HG03196 (cell line): ENCODE measurements around the gene GPR35.

Source experiments
- ATAC-seq: cut with Tn5 transposase; IDR thresholded peaks from one replicate; pipeline ENCODE4 v1.9.1; 2021; ENCODE audit not compliant: unreplicated experiment

The GPR35 gene

DNA sequence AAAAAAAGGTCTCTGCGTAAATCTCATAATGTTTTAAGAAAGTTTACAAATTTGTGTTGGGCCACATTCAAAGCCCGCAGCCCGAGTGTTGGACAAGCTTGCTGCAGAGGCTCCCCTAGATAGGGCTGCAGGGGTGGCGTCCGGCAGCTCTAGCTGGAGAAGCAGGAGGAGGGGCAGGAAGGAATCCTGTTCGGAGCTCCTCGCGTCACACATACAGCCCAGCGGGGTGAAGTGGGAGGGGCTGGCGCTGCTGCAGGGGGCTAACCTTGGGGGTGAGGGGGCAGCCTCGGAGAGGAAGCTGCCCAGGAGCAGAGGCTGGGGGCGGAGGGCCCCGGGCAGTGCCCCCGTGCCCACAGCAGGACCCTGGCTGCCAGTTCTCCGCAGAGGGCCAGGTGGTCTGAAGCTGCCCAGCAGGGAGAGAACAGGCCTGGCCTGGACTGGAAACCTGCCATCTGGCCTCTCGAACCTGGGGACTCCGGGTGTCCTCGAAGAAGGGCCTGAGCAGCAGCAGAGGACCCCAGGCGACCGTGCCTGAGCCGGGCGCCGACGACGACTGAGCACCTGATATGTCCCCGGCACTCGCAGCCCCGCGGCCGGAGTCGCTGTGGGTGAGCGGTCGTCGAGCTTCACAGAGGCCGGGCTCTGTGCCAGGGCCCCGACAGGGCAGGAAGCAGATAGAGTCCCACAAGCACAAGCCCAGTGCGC is 2.6 kb upstream of the GPR35 start:
- no peak for ATAC-seq

DNA sequence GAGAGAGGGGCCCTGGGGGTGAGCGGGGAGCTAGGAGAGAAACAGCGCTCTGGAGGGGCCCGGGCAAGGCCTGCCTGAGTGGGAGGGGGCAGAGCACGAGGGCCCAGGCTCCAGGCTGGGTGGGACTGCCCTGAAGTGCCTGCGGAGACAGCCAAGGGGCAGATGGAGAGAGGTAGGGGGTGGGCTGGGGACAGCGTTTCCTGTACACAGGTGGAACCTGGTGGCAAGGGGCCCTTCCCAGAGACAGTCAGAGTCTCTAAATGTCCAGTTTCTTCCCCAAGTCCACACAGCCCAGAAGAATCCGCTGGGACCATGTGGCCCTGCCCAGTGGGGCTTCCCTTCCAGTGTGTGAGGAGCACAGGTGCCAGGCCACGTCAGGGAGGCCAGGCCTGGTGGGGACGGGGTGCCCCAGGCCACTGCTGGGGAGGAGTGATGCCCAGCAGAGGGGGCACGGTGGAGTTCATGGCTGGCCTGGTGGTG is 1.7 kb upstream of the GPR35 start:
- ATAC-seq = no peak

DNA sequence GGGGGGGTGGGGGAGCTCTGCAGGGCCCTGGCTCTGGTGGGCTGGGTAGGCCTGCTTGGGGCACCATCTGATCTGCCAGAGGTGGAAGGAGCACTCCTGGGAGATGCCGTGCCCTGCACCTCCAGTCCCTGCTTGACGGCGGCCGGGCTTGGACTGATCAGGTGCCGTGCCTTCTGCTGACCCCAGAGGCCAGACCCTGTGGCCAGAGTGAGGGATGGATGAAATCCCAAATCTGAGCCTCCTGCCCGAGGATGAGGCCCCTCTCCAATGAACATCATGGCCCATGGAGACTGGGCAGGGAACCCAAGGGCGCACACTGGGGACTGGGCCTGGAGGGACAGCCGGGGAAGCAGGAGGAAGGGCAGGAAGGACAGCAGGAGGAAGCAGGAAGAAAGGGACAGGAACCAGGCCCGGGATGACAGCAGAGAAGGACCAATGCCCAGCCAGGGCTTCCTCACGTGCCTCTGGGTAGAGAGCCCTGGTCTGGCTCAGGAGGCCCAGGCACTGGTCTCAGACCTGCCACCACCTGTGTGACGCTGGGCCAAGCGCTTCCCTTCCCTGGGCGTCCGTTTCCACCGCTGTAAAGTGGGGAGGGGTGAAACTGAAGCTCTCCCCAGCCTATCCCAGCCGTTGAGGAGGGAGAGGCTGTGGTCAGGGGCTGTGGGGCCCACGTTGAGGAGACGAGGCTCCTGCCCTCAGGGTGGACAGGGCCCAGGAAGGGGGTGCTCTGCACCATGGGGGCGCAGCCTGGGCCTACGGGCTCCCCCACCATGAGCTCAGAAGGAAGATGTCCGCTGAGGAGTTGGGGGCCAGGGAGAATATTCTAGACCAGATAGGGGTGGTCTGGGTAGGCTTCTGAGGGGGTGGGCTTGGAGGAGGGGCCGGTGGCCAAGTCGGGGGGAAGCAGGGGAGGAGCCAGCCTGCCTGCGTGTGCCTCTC is 1.0 kb upstream of the GPR35 start:
- no peak for ATAC-seq

DNA sequence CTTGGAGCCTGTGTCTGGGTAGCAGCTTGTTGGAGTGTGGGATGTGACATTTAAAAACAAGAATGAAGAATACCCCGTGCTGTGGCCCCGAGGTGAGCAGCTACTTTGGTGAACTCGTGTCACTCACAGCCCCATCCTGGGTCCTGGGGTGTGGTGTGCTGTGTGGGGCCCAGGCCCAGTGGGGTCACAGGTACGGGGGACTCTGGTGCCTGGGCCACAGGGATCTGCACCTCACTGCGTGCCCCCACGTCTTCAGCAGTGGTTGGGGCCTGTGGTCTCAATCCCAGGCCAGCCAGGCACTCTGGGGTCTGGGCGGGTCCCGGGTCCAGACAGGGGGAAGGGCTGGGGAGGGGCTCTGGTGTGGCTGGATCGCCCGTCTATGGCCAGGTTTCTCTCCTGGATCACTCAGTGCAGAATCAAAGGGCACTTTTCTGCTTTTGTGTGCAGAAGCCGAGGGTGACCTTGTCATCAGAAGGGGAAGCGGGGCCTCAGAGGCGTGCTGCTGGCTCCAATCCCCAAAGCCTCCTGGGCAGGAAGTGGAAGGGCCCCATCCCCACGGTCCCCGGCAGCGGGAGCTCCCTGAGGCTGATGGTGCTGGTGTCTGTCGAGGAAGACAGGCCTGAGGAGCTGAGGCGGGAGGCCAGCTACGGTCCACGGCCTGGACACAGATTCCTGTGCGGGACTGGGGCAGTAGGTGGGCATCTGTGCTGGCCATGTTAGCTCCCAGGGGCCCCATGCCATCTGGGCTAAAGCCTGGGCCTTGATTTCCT is 1.4 kb downstream of the GPR35 start:
- ATAC-seq = no peak

DNA sequence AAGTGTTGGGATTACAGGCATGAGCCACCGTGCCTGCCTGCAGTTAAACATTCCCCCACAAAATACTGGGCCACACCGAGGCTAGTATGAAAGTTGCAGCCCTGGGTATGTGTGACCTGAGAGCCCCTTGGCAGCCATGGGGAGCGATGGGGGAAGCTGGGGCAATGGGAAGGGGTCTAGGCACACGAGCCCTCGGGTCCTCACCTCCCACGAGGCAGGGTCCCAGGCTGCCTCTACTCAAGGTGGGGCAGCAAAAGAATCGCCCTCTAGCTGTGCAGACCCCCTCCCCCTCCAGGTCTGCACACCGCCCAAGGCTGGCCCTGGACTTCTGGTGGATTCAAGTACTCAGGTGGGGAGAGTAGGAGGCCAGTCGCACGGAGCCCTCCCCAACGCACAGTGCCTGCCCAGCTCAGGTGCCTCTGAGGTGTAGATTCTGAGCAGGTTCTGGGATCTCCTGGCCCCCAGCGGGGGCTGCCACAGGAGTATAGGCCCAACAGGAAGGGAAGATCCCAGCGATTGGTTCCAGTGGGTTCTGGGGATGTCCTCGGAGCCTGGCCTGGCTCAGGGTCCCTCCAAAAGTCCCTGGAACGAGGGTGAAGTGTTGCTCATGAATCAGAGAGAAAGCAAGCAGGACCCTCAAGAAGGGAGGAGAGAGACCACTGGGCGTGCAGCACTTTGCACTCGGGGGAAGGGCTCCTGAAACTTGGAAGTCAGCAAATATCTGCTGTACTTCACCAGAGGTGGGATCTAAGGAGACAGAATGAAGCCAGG is 2.6 kb downstream of the GPR35 start:
- no peak for ATAC-seq

DNA sequence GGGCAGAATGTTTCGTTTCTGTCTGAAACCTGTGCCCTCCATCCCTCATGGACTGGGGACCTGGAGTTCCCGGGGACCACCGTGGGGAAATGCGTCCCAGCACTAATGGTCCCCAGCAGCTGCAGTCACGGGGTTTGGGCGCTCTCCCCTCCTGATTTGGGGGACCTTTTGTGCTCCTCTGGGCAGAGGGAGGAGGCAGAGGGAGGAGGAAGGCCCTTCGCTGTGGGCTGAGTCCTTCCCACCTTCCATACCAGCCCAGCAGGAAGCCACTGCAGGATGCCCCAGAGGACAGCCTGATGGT is 3.2 kb downstream of the GPR35 start:
- no peak for ATAC-seq

DNA sequence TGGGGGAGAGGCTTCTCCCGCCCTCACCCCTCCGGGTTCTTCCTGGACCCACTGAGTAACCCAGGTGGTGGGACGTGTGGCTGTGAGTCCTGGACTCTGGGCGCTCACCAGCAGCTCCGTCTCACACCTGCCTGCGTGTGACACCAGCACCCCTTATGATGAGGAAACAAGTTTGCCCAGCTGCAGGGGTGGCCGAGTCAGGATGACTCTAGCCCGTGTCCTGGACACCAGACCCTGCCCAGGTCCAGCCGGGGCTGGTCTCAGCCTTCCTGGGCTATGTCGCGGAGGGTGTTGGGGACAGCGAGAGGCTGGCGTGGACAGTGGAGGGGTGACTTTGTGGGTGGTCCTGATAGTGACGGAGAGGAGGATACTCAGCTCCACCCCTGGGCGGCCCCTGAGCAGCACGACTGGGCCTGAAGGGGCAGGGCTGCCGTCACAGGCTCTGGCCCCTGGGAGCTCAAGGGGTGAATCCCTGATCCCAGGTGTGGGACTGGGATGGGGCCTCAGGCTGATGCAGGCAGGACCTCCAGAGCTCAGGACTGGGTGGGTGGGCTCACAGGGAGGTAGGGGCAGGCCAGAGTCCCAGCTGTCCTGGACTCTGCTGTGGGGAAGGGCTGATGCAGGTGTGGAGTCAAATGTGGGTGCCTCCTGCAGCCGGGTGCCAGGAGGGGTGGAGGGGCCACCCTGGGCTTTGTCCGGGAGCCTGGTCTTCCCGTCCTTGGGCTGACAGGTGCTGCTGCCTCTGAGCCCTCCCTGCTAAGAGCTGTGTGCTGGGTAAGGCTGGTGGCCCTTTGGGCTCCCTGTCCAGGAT is 3.7 kb downstream of the GPR35 start:
- ATAC-seq = no peak

DNA sequence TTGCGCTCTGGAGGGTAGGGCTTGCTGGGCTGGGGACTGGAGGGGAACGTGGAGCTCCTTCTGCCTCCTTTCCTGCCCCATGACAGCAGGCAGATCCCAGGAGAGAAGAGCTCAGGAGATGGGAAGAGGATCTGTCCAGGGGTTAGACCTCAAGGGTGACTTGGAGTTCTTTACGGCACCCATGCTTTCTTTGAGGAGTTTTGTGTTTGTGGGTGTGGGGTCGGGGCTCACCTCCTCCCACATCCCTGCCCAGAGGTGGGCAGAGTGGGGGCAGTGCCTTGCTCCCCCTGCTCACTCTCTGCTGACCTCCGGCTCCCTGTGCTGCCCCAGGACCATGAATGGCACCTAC is 4.3 kb downstream of the GPR35 start:
- no peak for ATAC-seq

DNA sequence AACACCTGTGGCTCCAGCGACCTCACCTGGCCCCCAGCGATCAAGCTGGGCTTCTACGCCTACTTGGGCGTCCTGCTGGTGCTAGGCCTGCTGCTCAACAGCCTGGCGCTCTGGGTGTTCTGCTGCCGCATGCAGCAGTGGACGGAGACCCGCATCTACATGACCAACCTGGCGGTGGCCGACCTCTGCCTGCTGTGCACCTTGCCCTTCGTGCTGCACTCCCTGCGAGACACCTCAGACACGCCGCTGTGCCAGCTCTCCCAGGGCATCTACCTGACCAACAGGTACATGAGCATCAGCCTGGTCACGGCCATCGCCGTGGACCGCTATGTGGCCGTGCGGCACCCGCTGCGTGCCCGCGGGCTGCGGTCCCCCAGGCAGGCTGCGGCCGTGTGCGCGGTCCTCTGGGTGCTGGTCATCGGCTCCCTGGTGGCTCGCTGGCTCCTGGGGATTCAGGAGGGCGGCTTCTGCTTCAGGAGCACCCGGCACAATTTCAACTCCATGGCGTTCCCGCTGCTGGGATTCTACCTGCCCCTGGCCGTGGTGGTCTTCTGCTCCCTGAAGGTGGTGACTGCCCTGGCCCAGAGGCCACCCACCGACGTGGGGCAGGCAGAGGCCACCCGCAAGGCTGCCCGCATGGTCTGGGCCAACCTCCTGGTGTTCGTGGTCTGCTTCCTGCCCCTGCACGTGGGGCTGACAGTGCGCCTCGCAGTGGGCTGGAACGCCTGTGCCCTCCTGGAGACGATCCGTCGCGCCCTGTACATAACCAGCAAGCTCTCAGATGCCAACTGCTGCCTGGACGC is 4.9 kb downstream of the GPR35 start:
- no peak for ATAC-seq

DNA sequence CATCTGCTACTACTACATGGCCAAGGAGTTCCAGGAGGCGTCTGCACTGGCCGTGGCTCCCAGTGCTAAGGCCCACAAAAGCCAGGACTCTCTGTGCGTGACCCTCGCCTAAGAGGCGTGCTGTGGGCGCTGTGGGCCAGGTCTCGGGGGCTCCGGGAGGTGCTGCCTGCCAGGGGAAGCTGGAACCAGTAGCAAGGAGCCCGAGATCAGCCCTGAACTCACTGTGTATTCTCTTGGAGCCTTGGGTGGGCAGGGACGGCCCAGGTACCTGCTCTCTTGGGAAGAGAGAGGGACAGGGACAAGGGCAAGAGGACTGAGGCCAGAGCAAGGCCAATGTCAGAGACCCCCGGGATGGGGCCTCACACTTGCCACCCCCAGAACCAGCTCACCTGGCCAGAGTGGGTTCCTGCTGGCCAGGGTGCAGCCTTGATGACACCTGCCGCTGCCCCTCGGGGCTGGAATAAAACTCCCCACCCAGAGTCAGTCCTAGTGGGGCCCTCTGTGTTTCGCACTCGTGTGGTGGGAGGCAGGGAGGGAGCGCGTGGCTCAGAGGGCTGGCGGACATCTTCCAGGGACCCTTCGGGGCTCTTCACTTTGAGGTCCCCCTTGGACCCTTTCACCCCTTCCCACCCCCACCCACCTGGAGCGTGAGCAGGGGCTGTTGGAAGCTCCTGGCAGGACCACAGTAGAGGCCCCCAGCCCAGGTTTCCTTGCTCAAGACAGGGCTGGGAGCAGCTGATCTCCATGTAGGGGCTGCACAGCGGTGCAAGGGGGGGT is 5.7 kb downstream of the GPR35 start:
- ATAC-seq = no peak

DNA sequence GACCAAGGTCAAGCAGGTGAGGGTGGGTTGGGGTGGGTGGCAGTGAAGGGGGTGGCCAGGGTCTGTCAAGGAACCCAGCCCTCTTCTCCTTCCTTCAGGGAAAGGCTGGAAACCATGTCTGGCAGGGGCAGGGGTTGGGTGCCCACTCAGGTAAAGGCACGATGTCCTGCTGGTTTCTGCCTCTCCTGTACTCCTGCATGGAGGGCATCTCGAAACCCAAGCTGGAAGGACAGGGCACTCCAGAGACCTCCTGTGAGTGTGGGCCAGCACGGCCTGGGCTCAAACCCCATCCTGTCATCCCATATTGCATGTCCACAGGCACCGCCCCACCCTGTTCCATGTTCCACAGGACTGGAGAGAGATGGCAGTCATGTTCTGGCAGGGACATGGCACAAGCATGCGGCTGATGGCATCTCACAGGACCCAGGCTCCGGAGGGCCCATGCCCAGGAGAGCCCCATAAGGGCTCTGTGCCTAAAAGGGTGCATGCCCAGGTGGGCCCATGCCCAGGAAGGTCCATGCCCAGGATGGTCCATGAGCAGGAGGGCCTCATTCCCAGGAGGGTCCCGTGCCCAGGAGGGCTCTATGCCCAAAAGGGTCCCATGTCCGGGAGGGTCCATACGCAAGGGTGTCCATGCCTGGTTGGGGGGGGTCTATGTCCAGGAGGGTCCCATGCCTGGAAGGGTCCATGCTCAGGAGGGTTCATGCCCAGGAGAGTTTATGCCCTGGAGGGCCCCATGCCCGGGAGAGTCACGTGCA is 6.4 kb downstream of the GPR35 start:
- ATAC-seq = no peak

DNA sequence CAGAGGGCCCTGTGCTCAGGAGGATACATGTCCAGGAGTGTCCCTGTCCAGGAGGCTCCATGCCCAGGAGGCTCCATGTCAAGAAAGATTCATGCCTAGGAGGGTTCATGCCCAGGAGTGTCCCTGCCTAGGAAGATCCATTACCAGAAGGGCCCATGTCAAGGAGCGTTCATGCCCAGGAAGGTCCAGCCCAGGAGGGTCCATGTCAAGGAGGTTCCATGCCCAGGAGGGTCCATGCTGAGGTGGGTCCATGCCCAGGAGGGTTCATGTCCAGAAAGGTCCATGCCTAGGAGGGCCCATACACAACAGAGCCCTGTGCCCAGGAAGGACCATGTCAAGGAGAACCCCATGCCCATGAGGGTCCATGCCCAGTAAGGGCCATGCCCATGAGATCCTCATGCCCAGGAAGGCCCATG is 7.0 kb downstream of the GPR35 start:
- ATAC-seq = no peak

DNA sequence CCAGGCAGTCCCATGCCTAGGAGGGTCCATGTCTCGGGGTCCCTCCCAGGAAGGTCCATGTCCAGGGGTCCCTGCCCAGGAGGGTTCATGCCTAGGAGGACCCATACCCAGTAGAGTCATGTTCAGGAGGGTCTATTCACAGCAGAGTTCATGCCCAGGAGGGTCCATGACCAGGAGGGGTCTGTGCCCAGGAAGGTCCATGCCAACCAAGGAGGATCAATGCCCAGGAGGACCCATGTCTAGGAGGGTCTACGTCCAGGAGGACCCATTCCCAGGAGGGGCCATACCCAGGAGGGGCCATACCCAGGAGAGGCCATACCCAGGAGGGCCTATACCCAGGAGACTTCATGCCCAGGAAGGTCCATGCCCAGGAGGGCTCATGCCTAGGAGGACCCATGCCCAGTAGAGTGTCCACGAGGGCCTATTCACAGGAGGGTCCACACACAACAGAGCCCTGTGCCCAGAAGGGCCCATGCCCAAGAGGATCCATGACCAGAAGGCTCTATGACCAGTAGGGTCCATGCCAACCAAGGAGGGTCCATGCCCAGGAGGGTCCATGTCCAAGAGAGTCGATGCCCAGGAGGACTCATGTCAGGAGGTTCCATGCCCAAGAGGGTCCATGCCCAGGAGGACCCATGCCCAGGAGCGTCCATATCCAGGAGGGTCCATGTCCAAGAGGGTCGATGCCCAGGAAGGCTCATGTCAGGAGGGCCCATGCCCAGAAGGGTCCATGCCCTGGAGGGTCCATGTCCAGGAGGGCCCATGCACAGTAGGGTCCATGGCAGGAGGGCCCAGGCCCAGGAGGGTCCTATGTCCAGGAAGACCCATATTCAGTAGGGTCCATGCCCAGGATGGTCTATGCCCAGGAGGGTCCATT is 10.1 kb downstream of the GPR35 start:
- no peak for ATAC-seq

DNA sequence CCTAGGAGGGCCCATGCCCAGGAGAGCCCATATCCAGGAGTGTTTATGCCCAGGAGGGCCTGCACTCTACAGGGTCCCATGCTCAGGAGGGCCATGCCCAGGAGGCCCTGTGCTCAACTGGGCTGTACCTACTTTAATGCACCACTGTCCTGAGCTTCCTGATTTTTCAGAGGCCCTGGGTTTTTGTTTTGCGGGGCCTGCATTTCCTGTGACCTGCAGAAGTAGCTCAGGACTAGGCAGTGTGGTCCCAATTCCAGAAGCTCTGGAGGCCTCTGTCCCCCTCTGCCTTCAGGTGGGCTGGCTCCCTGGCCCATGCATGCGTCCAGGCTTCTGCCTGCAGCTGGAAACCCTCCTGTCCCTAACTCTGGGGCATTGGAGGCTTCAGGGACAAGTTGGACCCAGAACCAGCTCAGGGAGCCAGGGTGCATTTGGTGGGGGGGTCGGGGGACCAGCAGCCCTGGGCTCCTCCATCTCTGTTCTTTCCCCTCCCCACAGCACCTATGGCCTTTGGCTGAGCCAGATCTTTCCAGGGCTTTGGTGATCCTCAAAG is 10.8 kb downstream of the GPR35 start:
- ATAC-seq = no peak

DNA sequence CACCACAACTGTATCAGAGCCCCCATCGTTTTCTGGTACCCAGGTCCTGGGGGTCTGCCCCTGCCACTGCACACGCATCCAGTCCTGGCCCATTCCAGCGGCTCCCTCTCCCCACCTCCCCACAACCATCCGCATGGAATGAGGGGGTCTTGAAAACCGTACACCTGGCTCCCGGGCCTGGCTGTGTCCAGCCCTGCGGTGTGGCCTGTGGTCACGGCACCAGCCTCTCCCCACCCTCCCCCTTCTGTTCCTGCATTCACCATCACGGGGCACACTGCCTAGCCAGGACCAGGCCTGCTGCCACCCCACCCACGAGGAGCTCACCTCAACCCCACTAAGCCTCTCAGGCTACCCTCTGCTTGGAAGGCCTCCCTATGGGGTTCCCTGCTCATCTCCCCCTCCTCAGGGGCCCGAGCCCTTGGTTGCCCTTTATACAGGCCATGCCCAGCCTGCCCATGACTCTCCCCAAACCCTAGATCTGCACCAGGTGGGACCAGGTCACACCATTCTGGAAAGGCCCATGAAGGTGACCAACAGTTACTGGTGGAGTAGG is 11.4 kb downstream of the GPR35 start:
- no peak for ATAC-seq
